ENCODE measurements around the gene MAPK4. TPM values are rescaled to one million over a fixed set of nuclear protein-coding genes. Genes with fewer than 3 reads are reported as not detected.

The MAPK4 gene
- total RNA-seq, 2 donors from 2014 or later = not detected

DNA sequence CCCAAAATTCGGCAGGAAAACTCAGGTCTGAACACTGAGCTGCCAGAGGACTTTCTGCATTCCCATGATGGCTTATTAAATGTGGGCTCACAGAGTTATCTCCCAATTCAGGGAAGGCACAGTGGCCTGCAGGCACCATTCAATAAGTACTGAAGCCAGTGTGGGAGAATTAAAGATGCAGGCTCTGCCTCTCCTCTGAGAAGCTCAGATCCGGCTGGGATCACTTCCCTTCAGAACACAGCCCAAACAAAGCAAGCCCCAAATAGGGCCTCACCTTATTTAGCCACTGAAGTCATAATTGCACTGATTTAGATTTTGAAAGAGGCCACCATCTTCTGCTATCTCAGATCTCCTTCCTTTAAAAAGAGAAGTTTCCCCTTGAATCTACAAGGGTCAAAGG lies 94.3 kb downstream of the MAPK4 start:
- H3K36me3 Mint-ChIP-seq (ENCODE audit: insufficient read depth in 2 of 2) = no peaks in the 10 kb centered on the region
- peaks cover 4% of the 10 kb centered on the region for H3K27me3 Mint-ChIP-seq (ENCODE audit: low read depth)
- no peak overlapping the region for H3K4me3 Mint-ChIP-seq
- DNase-seq (no peak), ATAC-seq (replicated peaks in 1 of 2) (no peak)
- no peaks in the 10 kb centered on the region for H3K4me1 Mint-ChIP-seq (ENCODE audit: low read depth)
- no peak overlapping the region for H3K27ac Mint-ChIP-seq
- peaks cover 0 to 1% of the 10 kb centered on the region in 2 donors for H3K9me3 Mint-ChIP-seq

- Mint-ChIP-seq H3K4me1 (ENCODE audit: low read depth) (no peaks in the 10 kb centered on the region), H3K4me3 (no peak overlapping the region), H3K9me3 (peaks cover 0 to 1% of the 10 kb centered on the region in 2 donors), H3K27me3 (ENCODE audit: low read depth) (peaks cover 6% of the 10 kb centered on the region), H3K36me3 (ENCODE audit: insufficient read depth in 2 of 2) (no peaks in the 10 kb centered on the region), H3K27ac (no peak overlapping the region)
- no peak for DNase-seq
- ATAC-seq (replicated peaks in 1 of 2) = no peak
These were observed 95.0 kb downstream of the MAPK4 start for GRCh38 chr18:50654658-50655550.

GRCh38 chr18:50656396-50656795 lies 96.5 kb downstream of the MAPK4 start:
- no peaks in the 10 kb centered on the region for H3K36me3 Mint-ChIP-seq (ENCODE audit: insufficient read depth in 2 of 2)
- no peak for DNase-seq
- peaks cover 0 to 1% of the 10 kb centered on the region in 2 donors for H3K9me3 Mint-ChIP-seq
- H3K4me1 Mint-ChIP-seq (ENCODE audit: low read depth) = no peaks in the 10 kb centered on the region
- no peak overlapping the region for H3K4me3 Mint-ChIP-seq
- peaks cover 6% of the 10 kb centered on the region for H3K27me3 Mint-ChIP-seq (ENCODE audit: low read depth)
- no peak overlapping the region for H3K27ac Mint-ChIP-seq
- ATAC-seq (replicated peaks in 1 of 2) = no peak

DNA sequence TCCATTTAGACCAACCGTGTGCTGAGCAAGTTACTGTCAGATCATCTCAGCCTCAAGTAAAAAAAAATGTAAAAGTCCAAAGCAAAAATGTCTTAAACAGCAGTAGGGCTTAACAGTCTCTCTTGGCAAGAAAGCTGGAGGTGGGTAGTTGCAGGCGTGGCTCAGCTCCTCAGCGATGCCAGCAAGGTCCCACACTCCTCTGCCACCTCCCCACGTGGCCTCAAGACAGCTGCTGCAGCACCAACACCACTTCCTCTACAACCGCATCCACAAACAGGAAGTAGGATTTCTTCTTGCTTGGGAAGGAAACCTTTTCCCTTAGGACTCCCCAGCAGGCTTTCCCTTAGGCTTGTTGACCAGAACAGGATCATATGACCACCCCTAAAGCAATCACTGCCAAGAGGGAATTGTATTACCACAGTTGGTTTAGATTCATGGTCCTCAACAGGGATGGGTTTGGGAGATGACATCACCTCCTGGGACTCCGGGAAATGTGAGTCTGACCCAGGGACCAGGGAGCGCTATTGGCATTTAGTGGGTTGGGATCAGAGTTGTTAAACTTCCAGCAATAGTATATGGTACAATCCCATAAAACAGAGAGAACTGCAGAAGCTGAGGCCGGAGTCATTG lies 97.1 kb downstream of the MAPK4 start:
- Mint-ChIP-seq H3K4me3 (no peak overlapping the region), H3K27ac (no peak overlapping the region), H3K27me3 (ENCODE audit: low read depth) (peaks cover 6% of the 10 kb centered on the region), H3K4me1 (ENCODE audit: low read depth) (no peaks in the 10 kb centered on the region), H3K36me3 (ENCODE audit: insufficient read depth in 2 of 2) (no peaks in the 10 kb centered on the region), H3K9me3 (peaks cover under 1 to 1% of the 10 kb centered on the region in 2 donors)
- DNase-seq = no peak
- no peak for ATAC-seq (replicated peaks in 1 of 2)

GRCh38 chr18:50658601-50659000 lies 98.7 kb downstream of the MAPK4 start:
- H3K9me3 Mint-ChIP-seq = peaks cover 4% of the 10 kb centered on the region in 2 donors
- no peak overlapping the region for H3K27ac Mint-ChIP-seq
- ATAC-seq (replicated peaks in 1 of 2) (no peak), DNase-seq (no peak)
- peaks cover 6% of the 10 kb centered on the region for H3K27me3 Mint-ChIP-seq (ENCODE audit: low read depth)
- no peaks in the 10 kb centered on the region for H3K4me1 Mint-ChIP-seq (ENCODE audit: low read depth)
- no peaks in the 10 kb centered on the region for H3K36me3 Mint-ChIP-seq (ENCODE audit: insufficient read depth in 2 of 2)
- no peak overlapping the region for H3K4me3 Mint-ChIP-seq

DNA sequence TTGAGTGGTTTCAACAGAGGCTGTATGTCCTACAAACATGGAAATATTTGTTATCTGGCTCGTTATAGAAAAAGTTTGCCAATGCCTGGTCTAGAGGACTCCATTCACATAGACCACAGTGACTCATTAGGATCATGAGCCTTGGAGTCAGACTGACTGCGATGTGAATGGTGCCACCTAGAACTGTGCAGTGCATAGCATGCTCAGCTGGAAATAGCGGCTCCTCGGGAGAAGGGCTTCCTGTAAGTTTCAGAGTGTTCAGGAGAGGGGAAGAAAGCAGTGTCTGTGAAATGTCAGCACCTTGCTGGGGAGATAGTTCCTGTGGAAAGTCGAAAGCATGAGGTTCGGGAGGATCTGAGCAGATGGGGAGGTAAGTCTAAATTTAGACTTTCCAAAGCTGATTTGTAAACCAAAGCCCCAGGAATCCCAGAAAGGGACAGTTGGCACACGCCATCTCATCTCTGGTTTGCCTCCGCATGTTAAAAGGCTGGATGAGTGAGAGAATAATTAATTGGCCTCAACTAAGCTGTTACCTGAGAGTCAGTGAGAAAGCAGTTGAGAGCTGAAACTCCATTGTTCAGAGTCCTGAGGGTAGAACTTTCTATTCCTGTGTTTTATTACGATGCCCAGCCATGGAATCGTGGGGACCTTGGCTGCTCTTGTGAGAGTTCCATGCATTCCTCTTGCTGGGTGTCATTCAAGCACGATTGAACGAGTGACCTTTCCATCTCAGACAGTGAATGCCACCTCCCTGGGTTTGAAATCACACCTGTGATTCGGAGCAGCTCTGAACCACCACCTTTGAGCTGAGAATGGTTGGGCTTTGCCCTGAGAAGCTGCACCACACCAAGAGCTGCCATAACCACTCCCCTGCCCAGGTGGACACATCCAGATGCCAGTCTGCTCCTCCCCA lies 99.5 kb downstream of the MAPK4 start:
- Mint-ChIP-seq H3K27me3 (ENCODE audit: low read depth) (peaks cover 6% of the 10 kb centered on the region), H3K9me3 (peaks cover 4% of the 10 kb centered on the region in 2 donors), H3K36me3 (ENCODE audit: insufficient read depth in 2 of 2) (no peaks in the 10 kb centered on the region), H3K4me1 (ENCODE audit: low read depth) (no peaks in the 10 kb centered on the region), H3K27ac (no peak overlapping the region), H3K4me3 (no peak overlapping the region)
- DNase-seq (no peak), ATAC-seq (replicated peaks in 1 of 2) (no peak)

- H3K4me1 Mint-ChIP-seq (ENCODE audit: low read depth) = no peaks in the 10 kb centered on the region
- no peak overlapping the region for H3K4me3 Mint-ChIP-seq
- H3K27ac Mint-ChIP-seq = no peak overlapping the region
- ATAC-seq (replicated peaks in 1 of 2) = no peak
- peaks cover 6% of the 10 kb centered on the region for H3K27me3 Mint-ChIP-seq (ENCODE audit: low read depth)
- peaks cover 4% of the 10 kb centered on the region in 2 donors for H3K9me3 Mint-ChIP-seq
- H3K36me3 Mint-ChIP-seq (ENCODE audit: insufficient read depth in 2 of 2) = no peaks in the 10 kb centered on the region
- DNase-seq = no peak
These were observed 101.1 kb downstream of the MAPK4 start for GRCh38 chr18:50661013-50661412.

- Mint-ChIP-seq H3K4me1 (ENCODE audit: low read depth) (no peaks in the 10 kb centered on the region), H3K36me3 (ENCODE audit: insufficient read depth in 2 of 2) (no peaks in the 10 kb centered on the region), H3K9me3 (peaks cover 3 to 4% of the 10 kb centered on the region in 2 donors), H3K27ac (no peak overlapping the region), H3K27me3 (ENCODE audit: low read depth) (peaks cover 11% of the 10 kb centered on the region), H3K4me3 (no peak overlapping the region)
- DNase-seq (no peak), ATAC-seq (replicated peaks in 1 of 2) (no peak)
These were observed 102.3 kb downstream of the MAPK4 start for GRCh38 chr18:50662177-50662576.

DNA sequence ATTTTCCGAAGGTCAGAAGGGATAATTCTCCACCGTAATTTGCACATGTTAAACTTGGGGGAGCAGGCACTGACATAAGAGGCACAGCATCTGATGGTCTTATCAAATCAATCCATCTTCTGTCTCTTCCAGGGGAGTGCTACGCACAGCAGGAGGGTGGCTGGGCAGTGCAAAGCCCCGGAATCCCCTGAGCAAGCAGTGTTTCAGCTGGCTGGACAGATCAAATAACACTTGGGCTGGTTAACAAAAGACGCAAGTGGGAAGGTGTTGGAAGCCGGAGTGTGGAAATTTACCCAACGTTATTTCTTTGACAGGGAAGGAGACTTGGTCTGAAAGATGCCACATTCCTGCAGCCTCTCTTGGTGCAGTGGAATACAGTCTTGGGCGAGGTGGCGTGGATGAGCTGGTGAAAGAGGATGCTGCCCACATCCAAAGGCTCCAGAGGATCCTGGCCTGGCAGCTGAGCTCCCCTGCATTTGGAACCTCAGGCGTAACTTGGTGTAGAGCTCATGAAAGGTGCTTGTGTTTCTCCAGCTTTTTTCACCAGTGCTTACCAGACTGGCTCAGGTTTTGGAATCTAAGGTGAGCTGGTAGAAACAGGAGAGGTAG lies 103.0 kb downstream of the MAPK4 start:
- no peaks in the 10 kb centered on the region for H3K4me1 Mint-ChIP-seq (ENCODE audit: low read depth)
- H3K4me3 Mint-ChIP-seq = no peak overlapping the region
- no peak for ATAC-seq (replicated peaks in 1 of 2)
- peaks cover 14% of the 10 kb centered on the region for H3K27me3 Mint-ChIP-seq (ENCODE audit: low read depth)
- no peak overlapping the region for H3K27ac Mint-ChIP-seq
- peaks cover 3 to 4% of the 10 kb centered on the region in 2 donors for H3K9me3 Mint-ChIP-seq
- no peaks in the 10 kb centered on the region for H3K36me3 Mint-ChIP-seq (ENCODE audit: insufficient read depth in 2 of 2)
- no peak for DNase-seq

DNA sequence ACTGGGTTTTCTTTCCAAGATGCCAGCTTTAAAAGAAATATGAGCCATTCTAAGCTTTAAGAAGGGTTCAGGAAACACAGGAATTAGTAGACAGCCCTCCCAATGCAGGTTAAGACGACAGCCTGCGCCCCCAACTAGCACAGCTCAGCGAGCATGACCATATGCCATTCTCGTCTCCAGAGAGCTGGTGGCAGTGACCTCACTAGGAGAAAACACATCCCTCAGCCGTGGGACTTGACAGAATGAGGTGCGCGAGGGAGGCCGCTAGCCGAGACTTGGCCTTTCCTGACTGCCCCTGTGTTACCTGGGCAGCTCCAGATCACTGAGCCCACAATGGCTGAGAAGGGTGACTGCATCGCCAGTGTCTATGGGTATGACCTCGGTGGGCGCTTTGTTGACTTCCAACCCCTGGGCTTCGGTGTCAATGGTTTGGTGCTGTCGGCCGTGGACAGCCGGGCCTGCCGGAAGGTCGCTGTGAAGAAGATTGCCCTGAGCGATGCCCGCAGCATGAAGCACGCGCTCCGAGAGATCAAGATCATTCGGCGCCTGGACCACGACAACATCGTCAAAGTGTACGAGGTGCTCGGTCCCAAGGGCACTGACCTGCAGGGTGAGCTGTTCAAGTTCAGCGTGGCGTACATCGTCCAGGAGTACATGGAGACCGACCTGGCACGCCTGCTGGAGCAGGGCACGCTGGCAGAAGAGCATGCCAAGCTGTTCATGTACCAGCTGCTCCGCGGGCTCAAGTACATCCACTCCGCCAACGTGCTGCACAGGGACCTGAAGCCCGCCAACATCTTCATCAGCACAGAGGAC lies 103.9 kb downstream of the MAPK4 start:
- Mint-ChIP-seq H3K27ac (no peak overlapping the region), H3K9me3 (peaks cover 3 to 4% of the 10 kb centered on the region in 2 donors), H3K4me3 (no peak overlapping the region), H3K27me3 (ENCODE audit: low read depth) (peaks cover 14% of the 10 kb centered on the region), H3K36me3 (ENCODE audit: insufficient read depth in 2 of 2) (no peaks in the 10 kb centered on the region), H3K4me1 (ENCODE audit: low read depth) (no peaks in the 10 kb centered on the region)
- DNase-seq (no peak), ATAC-seq (replicated peaks in 1 of 2) (no peak)

DNA sequence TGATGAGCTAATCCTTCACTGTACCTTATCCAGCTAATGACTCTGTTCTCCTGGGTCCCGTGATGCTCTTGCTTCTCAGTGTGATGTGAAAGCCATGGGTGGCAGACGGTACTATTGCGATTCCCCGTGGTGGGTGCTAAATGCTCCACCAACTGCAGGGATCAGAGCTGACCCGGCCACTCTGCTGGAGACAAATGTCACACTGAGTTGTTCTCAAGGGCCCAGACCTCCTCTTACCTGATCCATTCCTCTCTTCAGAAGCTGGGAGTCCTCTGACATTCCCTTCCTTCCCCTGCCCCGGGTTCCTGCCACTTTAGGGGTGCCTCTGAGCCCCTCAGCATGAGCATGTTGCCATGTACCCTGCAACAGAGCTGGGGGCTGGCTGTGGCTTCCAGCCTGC lies 105.1 kb downstream of the MAPK4 start:
- ATAC-seq (replicated peaks in 1 of 2) = no peak
- DNase-seq = no peak
- Mint-ChIP-seq H3K9me3 (peaks cover 3 to 4% of the 10 kb centered on the region in 2 donors), H3K27ac (no peak overlapping the region), H3K4me3 (no peak overlapping the region), H3K27me3 (ENCODE audit: low read depth) (peaks cover 8% of the 10 kb centered on the region), H3K36me3 (ENCODE audit: insufficient read depth in 2 of 2) (no peaks in the 10 kb centered on the region), H3K4me1 (ENCODE audit: low read depth) (no peaks in the 10 kb centered on the region)

DNA sequence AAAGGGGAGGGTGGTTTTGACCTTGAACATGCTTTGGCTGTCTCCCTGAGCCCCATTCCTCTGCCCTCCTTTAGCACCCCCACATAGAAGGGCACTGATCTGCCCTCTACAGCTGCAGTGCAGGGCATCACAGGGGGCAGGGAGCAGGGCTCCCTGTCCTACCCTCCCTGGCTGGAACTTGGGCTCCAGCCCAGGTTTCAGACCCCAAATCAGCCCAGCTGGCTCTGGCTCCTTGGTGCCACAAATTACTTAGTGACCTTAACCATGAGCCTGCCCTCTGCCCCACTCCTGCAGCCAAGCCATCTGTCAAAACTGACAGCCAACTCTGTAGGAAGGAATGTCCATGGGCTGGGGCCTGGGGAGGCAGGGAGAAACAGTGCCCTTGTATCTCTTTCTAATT lies 105.6 kb downstream of the MAPK4 start:
- no peak for ATAC-seq (replicated peaks in 1 of 2)
- Mint-ChIP-seq H3K4me3 (no peak overlapping the region), H3K27me3 (ENCODE audit: low read depth) (peaks cover 8% of the 10 kb centered on the region), H3K4me1 (ENCODE audit: low read depth) (no peaks in the 10 kb centered on the region), H3K36me3 (ENCODE audit: insufficient read depth in 2 of 2) (no peaks in the 10 kb centered on the region), H3K27ac (no peak overlapping the region), H3K9me3 (peaks cover 3 to 4% of the 10 kb centered on the region in 2 donors)
- no peak for DNase-seq
